ENCODE results near the gene EBF3.

- TF ChIP-seq, protein P1, sequence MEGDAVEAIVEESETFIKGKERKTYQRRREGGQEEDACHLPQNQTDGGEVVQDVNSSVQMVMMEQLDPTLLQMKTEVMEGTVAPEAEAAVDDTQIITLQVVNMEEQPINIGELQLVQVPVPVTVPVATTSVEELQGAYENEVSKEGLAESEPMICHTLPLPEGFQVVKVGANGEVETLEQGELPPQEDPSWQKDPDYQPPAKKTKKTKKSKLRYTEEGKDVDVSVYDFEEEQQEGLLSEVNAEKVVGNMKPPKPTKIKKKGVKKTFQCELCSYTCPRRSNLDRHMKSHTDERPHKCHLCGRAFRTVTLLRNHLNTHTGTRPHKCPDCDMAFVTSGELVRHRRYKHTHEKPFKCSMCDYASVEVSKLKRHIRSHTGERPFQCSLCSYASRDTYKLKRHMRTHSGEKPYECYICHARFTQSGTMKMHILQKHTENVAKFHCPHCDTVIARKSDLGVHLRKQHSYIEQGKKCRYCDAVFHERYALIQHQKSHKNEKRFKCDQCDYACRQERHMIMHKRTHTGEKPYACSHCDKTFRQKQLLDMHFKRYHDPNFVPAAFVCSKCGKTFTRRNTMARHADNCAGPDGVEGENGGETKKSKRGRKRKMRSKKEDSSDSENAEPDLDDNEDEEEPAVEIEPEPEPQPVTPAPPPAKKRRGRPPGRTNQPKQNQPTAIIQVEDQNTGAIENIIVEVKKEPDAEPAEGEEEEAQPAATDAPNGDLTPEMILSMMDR (IDR thresholded peaks at IDR 0.05), result peak in 1 of 2 donors; percentile 26
- TF ChIP-seq EP300 (IDR thresholded peaks at IDR 0.05) (no peak), POLR2A (IDR thresholded peaks at IDR 0.05) (no peak), POLR2AphosphoS5 (IDR thresholded peaks at IDR 0.05) (no peak)
These were observed 86.2 kb downstream of the EBF3 start for GRCh38 chr10:129877773-129878371.

All from suprapubic skin (tissue), 4 donors.